ENCODE results near the gene ASCC1.
"Not testable (repeated sequence)": the region's sequence is repeated elsewhere in the genome, so short reads cannot be mapped to it uniquely, and the experiment has no call there.

Gene ASCC1

DNA sequence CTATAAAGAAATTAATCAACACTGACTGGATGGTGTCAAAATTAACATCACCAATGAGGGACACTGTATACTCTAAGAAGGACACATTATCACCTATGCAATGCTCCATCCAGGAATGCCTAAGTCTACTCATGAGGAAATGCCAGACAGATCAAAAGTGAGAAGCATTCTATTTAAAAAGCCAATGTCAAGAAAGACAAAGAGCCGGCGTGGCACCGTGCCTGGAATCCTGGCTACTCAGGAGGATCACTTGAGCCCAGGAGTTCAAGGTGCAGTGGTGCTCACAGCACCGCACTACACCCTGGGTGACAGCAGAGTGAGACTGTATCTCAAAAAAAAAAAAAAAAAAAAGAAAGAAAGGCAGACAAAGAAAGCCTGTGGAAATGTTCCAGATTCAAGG is 45.8 kb downstream of the ASCC1 start:
- DNase-seq (ENCODE audit: low spot score): peak; percentile 88

DNA sequence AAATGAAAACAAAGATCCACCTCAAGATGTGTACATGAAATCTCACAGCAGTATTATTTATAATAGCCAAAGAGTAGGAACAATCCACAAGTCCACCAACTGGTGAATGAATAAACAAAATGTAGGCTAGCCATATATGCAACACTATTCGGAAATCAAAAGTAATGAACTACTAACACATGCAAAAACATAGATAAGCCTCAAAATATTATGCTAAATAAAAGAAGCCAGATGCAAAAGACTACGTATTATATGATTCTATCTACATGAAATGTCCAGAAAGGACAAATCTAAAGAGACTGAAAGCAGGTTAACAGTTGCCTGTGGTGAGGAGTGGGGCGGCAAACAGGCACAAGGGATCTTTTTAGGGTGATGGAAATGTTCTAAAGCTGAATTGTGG is 49.0 kb downstream of the ASCC1 start:
- no peak for DNase-seq (ENCODE audit: low spot score)

DNA sequence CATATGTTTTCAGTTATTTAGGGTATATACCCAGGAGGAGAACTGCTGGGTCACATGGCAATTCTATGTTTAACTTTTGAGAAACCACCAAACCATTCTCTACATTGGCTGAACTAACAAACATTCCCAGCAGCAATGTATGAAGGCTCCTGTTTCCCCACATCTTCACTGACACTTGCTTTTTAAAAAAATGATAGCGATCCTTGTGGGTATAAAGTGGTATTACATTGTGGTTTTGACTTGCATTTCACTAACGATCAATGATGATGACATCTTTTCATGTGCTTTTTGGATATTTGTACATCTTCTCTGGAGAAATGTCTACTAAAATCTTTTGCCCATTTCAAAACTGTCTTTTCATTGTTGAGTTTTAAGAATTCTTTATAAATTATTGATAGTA is 51.5 kb downstream of the ASCC1 start:
- no peak for DNase-seq (ENCODE audit: low spot score)

DNA sequence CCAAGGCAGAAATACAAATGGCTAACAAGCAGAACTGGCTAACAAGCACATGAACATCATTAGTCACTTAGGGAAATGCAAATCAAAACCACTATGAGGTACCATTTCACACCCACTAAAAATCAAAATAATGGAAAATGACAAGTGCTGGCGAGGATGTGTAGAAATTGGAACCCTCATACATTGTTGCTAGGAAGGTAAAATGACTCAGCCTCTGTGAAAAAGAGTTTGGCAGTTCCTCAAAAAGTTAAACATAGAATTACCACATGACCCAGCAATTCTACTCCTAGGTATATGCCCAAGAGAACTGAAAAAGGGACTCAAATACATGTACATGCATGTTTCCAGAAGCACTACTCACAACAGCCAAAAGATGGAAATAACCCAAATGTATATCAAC is 53.1 kb downstream of the ASCC1 start:
- DNase-seq (ENCODE audit: low spot score): peak; percentile 55

DNA sequence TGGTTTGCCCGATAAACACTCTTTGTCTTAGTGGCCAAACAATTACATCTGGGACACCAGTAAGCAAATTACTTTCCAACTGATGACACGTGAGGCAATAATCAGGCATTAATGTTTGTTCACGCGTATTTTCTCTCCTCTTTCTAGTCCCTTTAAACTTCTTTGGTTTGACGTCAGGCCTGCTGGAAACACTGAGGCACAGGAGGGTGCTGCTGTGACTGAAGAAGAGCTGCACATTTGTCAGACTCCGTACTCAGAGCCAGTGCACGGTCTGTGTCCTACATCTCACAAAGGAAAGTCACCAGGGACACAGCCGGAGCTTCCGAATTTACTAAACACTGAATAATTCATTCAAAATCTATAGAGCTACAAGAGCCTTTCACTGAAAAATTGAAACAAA is 57.9 kb downstream of the ASCC1 start:
- no peak for DNase-seq (ENCODE audit: low spot score)

DNA sequence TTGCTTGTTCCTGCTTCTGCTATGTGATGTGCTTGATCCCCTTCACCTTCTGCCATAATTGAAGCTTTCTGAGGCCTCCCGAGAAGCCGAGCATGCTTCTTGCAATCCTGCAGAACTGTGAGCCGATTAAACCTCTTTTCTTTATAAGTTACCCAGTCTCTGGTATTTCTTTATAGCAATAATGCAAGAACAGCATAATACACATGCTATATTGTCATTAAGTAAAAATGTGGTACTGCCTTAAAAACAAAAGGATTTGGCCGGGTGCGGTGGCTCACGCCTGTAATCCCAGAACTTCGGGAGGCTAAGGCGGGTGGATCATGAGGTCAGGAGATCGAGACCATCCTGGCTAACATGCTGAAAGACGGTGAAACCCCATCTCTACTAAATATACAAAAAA is 59.9 kb downstream of the ASCC1 start:
- DNase-seq (ENCODE audit: low spot score): no peak

DNA sequence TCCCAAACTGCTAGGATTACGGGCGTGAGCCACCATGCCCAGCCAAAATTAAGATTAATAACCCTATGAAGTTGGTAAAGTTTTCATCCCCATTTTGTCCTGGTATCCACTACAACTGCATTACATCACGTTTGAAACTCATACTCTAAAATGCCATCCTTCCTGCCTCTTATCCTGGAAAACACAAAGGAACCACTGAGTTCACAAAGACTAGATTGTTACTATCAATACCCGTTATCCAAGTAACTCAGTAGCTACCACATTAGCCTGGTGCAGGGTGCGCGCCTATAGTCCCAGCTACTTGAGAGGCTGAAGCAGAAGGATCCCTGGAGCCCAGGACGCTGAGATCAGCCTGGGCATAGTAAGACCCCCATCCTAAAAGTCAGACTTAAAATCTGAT is 63.8 kb downstream of the ASCC1 start:
- DNase-seq (ENCODE audit: low spot score): no peak

DNA sequence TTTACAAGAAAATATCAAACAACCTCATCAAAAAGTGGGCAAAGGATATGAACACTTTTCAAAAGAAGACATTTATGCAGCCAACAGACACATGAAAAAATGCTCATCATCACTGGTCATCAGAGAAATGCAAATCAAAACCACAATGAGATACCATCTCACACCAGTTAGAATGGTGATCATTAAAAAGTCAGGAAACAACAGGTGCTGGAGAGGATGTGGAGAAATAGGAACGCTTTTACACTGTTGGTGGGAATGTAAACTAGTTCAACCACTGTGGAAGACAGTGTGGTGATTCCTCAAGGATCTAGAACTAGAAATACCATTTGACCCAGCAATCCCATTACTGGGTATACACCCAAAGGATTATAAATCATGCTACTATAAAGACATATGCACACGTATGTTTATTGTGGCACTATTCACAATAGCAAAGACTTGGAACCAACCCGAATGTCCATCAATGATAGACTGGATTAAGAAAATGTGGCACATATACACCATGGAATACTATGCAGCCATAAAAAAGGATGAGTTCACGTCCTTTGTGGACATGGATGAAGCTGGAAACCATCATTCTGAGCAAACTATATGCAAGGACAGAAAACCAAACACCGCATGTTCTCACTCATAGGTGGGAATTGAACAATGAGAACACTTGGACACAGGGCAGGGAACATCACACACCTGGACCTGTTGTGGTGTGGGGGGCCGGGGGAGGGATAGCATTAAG is 65.2 kb downstream of the ASCC1 start:
- not testable (repeated sequence) for DNase-seq (ENCODE audit: low spot score)

DNA sequence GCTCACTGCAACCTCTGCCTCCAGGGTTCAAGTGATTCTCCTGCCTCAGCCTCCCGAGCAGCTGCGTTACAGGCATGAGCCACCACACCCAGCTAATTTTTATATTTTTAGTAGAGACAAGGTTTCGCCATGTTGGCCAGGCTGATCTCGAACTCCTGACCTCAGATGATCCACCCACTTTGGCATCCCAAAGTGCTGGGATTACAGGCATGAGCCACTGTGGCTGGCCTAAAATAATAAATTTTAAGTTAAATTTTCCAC is 68.8 kb downstream of the ASCC1 start:
- not testable (repeated sequence) for DNase-seq (ENCODE audit: low spot score)

DNA sequence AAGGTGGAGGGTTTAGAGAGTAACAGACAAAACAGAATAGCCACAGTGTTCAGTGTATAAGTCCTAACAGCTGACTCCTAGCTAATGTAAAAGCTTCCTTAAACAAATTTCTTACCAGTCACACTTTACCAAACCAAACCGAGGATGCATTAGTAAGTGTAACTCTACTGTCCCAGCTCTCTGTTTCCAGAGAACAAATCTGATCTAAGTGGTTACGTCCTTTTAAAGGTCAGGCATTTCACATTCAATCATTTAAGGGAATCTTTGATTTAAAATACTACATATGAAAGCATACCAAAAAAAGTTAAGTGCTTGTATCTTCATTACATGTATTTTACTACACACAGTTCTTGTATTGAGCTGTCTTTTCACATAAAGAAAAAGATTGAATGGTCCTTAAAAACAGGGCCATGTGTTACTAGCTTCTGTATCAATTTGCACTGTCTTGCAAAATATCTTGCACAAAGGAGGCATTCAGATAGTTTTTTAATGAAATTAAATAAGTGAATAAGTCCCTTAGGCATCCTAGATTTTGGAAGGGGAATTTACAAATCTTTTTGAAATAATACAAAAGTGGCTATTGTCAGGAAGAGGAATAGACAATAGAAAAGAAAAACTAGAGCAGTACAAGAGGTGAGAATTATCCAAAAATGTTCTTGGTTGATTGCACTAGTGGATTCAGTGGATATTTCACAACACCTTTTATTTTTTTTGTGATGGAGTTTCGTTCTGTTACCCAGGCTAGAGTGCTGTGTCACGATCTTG is 69.3 kb downstream of the ASCC1 start:
- DNase-seq (ENCODE audit: low spot score): no peak

DNA sequence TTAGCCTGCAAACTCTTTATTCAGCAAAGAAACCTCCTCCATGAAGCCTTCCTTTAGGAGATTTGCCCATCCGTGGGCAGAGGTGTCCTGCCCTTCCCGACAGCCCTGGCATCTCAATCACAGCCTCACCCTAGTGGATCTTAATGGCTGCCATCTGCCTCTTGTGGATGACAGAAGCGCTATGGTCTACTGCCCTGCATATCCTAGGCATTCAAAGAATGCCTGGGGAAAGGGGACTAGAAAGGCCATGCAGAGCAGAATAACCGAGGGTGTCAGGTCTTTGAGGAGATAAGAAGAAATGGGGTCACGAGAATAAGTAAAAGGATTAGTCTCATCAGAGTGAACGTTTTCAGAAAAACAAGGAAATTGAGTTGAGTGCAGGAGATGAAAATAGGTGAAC is 70.0 kb downstream of the ASCC1 start:
- DNase-seq (ENCODE audit: low spot score): peak; percentile 68

DNA sequence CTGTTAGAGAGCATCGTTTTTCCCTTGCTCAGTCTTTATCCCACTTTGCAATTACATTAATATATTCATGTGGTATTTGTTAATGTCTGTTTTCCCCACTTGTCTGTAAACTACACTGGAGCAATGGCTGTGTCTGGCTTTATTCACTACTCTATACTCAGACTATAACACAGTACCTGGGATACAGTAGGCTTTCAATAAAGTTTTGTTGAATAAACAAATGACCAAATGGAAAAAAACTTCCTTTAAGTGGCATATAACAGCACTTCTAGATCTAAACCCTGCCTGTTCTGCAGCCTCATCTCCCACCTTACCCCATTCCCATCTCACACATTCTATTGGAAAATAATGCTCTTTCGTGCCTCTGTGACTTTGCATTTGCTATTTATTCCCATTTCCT is 70.4 kb downstream of the ASCC1 start:
- DNase-seq (ENCODE audit: low spot score): no peak

DNA sequence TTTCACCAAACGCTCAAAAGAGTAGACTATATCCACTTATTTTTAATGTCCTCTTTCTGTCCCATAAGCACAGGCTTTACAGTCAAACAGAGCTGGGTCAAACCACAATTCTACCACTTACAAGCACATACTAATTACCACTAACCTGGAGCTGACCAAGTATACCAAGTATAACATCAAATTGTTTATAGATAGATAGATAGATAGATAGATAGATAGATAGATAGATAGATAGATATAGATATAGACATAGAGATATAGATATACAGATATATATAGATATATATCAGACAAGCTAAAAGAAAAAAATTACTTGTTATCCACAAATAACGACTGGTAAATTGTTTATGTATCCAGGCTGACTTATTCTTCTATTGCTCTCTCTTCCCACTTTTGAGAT is 75.2 kb downstream of the ASCC1 start:
- DNase-seq (ENCODE audit: low spot score): no peak

DNA sequence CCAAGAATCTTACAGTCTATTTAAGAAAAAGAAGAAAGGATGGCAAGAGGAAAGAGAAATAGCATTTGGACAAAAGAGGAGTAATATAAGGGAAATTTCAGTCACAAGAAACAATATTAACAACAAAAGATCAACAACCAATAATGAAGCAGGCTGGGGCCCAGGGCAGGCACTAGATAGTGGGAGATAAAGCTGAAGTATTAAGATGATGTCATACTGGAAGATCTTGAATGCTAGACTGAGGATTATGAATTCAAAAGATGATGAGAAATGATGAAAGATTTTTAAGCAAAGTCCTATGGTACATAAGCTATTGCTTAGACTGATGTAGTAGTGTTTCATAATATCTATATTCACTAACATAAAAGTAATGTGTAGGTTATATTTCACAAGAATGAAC is 75.9 kb downstream of the ASCC1 start:
- no peak for DNase-seq (ENCODE audit: low spot score)

DNA sequence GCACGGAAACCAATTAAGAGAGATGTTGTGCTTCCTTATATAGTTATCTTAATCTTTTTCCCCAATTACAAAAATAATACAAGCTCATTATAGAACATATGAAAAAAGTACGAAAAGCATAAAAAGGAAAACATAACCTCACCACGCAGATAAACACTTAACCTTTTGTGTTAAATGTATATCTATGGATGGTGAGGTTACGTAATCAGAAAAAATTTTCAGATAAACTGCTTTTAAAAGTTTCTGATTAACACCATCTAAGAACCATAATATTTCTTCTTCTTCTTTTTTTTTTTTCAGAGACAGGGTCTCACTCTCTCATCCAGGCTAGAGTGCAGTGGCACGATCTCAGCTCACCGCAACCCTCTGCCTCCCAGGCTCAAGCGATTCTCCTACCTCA is 78.5 kb downstream of the ASCC1 start:
- no peak for DNase-seq (ENCODE audit: low spot score)

DNA sequence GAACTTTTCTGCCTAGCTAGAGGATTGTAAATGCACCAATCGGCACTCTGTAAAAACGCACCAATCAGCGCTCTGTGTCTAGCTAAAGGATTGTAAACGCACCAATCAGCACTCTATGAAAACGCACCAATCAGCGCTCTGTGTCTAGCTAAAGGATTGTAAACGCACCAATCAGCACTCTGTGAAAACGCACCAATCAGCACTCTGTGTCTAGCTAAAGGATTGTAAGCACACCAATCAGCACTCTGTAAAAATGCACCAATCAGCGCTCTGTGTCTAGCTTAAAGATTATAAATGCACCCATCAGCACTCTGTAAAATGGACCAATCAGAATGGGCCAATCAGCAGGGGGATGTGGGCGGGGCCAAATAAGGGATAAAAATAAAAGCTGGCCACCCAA is 79.9 kb downstream of the ASCC1 start:
- DNase-seq (ENCODE audit: low spot score): not testable (repeated sequence)

DNA sequence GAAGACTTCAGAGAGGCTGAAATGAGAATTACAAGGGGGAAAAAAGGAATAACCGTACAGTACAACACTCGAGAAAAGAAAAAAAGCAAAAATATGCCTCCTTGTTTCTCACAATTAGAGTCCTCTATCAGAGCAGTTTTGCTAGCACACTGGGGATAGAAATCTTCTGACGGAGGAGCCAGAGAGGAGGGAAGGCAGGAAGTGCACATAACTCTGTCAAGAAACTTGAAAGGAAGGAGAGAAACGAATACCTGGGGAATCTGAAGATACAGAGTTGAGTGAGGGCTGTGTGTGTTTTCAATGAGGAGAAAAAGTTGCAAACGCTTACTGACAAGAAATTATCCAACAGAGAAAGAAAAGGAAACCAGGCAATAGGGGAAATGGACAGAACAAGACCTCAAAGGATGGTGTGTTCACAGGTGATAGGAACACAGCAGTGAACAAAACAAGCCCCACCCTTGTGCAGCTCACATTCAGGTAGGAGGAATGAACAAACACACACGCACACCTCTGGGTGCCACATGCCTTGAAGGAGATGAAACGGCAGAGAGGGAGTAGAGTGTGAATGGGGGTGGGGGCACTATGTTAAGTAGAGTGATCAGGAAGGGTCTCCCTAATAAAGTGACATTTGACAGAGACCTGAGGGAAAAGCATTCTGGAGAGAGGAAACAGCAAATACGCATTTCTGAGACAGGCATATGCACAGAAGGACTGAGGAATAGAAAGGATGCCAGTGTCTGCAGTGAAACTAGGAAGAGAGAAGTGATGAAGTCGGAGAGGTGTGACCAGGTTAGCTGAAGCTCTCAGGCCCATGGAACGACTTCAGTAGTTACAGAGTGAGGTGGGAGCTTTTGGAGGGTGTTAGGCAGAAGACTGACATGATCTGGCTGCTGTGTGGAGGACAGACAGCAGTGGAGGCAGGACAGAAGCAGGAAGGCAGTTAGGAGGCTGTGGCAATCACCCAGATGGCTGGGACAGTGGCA is 81.0 kb downstream of the ASCC1 start:
- no peak for DNase-seq (ENCODE audit: low spot score)

DNA sequence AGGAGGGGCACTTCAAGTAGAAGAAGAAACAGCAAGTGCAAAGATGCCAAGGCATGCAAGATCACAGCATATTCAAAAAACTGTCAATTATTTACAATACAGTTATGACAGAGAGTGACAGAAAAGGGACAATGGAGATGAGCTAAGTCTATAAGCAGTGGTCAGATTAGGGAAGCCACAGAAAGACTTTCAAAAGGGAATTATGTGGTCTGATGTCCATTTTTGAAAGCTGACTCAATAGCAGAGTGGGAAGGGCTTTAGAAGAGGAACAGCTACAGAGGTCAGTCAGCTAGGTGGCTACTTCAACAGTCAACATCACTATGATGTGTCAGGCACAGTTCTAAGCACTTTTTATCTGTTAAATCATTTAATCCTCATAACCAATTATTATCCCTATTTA is 82.6 kb downstream of the ASCC1 start:
- peak; percentile 85 for DNase-seq (ENCODE audit: low spot score)

DNA sequence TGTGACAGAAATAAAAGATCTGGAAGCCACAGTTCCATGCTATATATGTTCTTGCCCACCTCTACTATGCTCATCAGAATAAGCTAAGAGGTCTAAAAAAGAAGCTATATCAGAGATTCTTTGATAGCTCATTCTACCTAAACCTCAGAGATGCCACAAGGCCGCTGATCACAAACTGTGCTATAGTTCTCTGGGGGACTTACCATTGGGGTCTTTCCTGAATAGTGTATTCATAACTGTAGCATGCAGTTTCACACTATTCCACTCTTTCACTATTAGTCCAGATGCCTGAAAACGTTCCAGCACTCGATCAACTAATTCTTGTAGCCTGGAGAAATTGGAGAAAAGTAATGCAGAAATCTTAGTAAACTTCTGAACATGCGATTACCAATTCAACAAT is 83.2 kb downstream of the ASCC1 start:
- DNase-seq (ENCODE audit: low spot score): no peak

DNA sequence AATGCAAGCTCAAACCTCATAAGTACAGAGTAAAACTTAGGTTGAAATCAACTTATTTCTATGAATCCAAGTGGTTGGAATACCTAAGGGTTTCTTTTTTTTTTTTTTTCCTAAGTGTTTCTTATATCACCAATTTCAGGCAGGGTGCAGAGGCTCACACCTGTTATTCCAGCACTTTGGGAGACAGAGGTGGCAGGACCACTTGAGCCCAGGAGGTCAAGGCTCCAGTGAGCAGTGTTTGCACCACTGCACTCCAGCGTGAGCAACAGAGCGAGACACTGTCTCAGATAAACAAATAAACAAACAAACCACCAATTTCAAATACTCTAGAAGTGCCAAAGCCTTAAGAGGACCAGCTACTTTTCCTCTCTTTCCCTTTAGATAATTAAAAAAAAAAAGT is 88.5 kb downstream of the ASCC1 start:
- DNase-seq (ENCODE audit: low spot score): no peak

DNA sequence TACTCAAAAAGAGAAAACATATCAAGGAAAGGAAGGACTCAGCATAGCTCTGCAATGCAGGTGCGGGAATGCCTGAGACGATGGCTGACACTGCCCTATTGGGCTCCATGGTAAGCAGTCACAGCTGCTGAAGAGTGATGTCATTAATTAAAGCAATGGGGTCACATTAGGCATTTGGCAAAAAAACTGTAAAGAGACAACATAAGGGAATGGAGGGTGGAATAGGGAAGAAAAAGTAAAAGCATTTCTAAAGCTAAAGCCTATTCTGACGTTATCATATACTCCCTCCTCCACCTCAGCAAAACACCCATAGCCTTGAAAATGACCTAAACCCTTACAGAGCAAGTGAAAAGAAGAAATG is 89.2 kb downstream of the ASCC1 start:
- no peak for DNase-seq (ENCODE audit: low spot score)

DNA sequence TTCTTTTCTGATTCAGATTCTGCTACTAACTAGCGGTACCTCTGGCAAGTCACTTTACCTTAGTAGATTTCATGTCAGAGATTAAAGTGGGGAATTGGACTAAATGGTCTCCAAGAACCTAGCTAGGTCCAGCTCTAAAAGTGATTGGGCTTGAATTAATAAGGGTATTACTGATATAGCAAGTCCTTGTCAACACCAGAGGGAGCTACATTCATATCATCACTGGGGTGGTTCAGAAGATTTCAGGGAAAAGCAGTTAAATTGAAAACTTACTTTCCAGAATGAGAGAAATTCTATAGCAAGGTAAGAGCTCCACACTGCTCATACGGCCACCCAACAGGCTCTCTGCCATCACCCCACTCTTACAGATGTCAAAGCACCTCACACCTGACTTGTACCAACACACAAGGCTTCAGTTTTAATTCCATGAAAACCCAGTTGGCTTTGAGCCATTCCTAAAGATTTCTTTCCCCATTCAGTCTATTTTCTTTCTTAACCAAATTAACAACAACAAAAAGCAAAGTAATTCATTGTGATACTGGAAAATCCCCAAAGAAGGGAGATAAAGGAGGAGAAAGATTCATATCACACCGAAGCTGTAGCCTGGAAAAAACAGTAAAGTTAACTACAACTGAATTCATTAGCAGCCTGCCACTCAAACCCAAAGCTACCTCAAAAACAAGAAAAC is 89.7 kb downstream of the ASCC1 start:
- DNase-seq (ENCODE audit: low spot score): peak; percentile 33

Data from kidney tubule cell (primary cell).